ENCODE measurements around the gene FCRLA.

DNA sequence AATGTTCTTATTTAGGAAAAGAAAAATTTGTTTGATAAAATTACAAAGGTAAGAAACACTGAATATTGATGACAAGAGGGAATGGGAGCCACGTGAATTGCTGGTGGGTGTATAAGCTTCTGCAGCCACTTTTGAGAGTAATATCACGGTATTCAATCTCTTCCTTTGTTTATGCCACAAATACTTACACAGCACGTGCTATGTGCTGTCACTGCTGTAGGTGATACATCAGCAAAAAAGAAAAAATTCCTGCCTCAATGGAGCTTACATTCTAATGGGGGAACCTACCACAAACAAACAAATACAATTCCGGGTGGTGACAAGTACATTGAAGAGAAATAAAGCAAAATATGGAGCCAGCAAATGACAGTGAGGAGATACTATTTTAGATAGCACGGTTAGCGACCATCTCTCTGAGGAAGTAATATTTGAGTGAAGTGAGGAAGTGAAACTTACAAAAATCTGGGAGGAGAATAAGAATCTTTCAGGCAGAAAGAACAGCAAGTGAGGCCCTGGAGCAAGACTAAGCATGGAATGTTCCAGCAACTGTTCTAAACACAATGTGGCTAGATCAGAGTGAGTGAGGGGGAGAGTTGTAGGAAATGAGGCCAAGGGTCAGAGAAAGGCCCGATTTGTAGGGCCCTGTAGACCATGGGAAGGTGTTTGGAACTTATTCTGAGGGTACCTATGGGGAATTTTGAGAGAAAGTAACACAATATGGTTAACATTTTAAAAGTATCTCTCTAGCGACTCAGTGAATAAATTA is 11.7 kb downstream of the FCRLA start:
- TF ChIP-seq, protein P1, sequence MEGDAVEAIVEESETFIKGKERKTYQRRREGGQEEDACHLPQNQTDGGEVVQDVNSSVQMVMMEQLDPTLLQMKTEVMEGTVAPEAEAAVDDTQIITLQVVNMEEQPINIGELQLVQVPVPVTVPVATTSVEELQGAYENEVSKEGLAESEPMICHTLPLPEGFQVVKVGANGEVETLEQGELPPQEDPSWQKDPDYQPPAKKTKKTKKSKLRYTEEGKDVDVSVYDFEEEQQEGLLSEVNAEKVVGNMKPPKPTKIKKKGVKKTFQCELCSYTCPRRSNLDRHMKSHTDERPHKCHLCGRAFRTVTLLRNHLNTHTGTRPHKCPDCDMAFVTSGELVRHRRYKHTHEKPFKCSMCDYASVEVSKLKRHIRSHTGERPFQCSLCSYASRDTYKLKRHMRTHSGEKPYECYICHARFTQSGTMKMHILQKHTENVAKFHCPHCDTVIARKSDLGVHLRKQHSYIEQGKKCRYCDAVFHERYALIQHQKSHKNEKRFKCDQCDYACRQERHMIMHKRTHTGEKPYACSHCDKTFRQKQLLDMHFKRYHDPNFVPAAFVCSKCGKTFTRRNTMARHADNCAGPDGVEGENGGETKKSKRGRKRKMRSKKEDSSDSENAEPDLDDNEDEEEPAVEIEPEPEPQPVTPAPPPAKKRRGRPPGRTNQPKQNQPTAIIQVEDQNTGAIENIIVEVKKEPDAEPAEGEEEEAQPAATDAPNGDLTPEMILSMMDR (IDR thresholded peaks at IDR 0.05; ENCODE audit: low read depth, low read length, poor library complexity, severe bottlenecking) = no peak
- no peak for TF ChIP-seq EZH2phosphoT487 (IDR thresholded peaks at IDR 0.05; ENCODE audit: borderline replicate concordance, low read length)

Data from DOHH2 (cell line).